Stomach (tissue), 9 donors: ENCODE results near the gene FOXJ3. TPM values are rescaled to one million over a fixed set of nuclear protein-coding genes. Genes with fewer than 3 reads are reported as not detected.

Experiments
- DNase-seq, 2 donors: peaks; one replicate each; pipeline versions ENCODE4 v3.0.0 to v3.0.0-alpha.2; 2013 to 2019
- H3K27ac ChIP-seq, 5 donors: fragments of 200-600 bp in 4 of 5; sonication (generic) in 4 of 5; one replicate each; pipeline ENCODE4 v1.5.1; 2013 to 2019; ENCODE audit warnings: mild to moderate bottlenecking in 1 of 5, moderate library complexity in 1 of 5
- H3K27me3 ChIP-seq, 3 donors: fragments of 200-600 bp; sonication (generic); one replicate each; pipeline ENCODE4 v1.5.1; 2017 to 2019; ENCODE audit warnings: mixed run types in 1 of 3
- H3K36me3 ChIP-seq, 4 donors: fragments of 200-600 bp; sonication (generic); 1 replicate in 3 of 4; 2 replicates in 1 of 4; pipeline ENCODE4 v1.5.1; 2016 to 2019
- H3K4me1 ChIP-seq, 4 donors: fragments of 200-600 bp; sonication (generic); one replicate each; pipeline ENCODE4 v1.5.1; 2016 to 2019
- H3K4me3 ChIP-seq, 4 donors: fragments of 200-600 bp; sonication (generic) in 3 of 4; one replicate each; pipeline ENCODE4 v1.5.1; 2016 to 2019; ENCODE audit warnings: mild to moderate bottlenecking in 1 of 4
- H3K9me3 ChIP-seq, 4 donors: fragments of 200-600 bp; sonication (generic); one replicate each; pipeline ENCODE4 v1.5.1; 2016 to 2019
- CTCF ChIP-seq, 7 experiments: fragments of 450-650 bp in 4 of 7; fragments of 200-600 bp in 3 of 7; sonication (generic) in 3 of 7; IDR thresholded peaks; one replicate each; pipeline ENCODE4 v1.5.1; 2016 to 2019; ENCODE audit warnings: antibody characterized with exemption in 7 of 7, control low read depth in 2 of 7, mild to moderate bottlenecking in 1 of 7
- EP300 ChIP-seq: sonication (generic); formaldehyde crosslinking; IDR thresholded peaks from one replicate; pipeline ENCODE4 v1.6.1; 2017; ENCODE audit warnings: antibody characterized with exemption
- POLR2A ChIP-seq, 4 donors: fragments of 450-650 bp; IDR thresholded peaks; one replicate each; pipeline ENCODE4 v1.6.1; 2016; ENCODE audit warnings: antibody characterized with exemption in 4 of 4, control low read depth in 2 of 4, mild to moderate bottlenecking in 1 of 4, moderate library complexity in 1 of 4
- POLR2AphosphoS5 ChIP-seq, 3 donors: sonication (generic); formaldehyde crosslinking; IDR thresholded peaks; one replicate each; pipeline ENCODE4 v1.6.1; 2016; ENCODE audit warnings: antibody characterized with exemption in 3 of 3
- WGBS, 5 donors: extraction: QIAGEN DNeasy Blood & Tissue Kit in 3 of 5; methylation state at CpG; one replicate each; pipeline versions ENCODE4 v1.1.5 to v1.1.7; 2013 to 2018; 5-methylcytosine and 5-hydroxymethylcytosine counted together
- intact Hi-C: fragments of 100-400 bp; cut with DNase I; formaldehyde crosslinking; loops from one replicate; pipeline ENCODE4 v1.15.1; 2023; ENCODE audit warnings: low total_unique reads
- polyA plus RNA-seq, 3 donors: library from polyadenylated mRNA; stranded (reverse); fragments of 200-250 nt; gene quantifications; one replicate each; pipeline ENCODE4 v1.2.3, GENCODE V29; 2013
- total RNA-seq, 5 donors: library from RNA; depleted of rRNA; stranded (reverse); fragments of >200 nt; gene quantifications; one replicate each; pipeline versions ENCODE4 v1.1.0 to v1.2.3, GENCODE V29; 2014 to 2016
- donor health status: healthy with polysubstance abuse.
- donor health status: Bipolar disorder and iron deficiency.
- donor health status: healthy.

Gene FOXJ3
- total and polyA plus RNA-seq, 8 donors: 8.3 to 57.3 (median 12.3) TPM

GRCh38 chr1:42128964-42129363, 206.1 kb downstream of the FOXJ3 start:
- H3K27me3 ChIP-seq: peaks cover 0 to 6% (median 0%) of the 10 kb centered on the region in 3 donors
- WGBS, 5 donors: 73 to 82% (median 79%) methylated on average over 3 of the region's 3 CpGs
- intact Hi-C loops: no loop called here
- H3K4me3 ChIP-seq: no peak overlapping the region
- no peak overlapping the region for H3K27ac ChIP-seq
- no peaks in the 10 kb centered on the region for H3K36me3 ChIP-seq
- H3K4me1 ChIP-seq: no peaks in the 10 kb centered on the region
- TF ChIP-seq POLR2A (IDR thresholded peaks at IDR 0.05) (no peak), POLR2AphosphoS5 (IDR thresholded peaks at IDR 0.05) (no peak), CTCF (IDR thresholded peaks at IDR 0.05) (no peak), EP300 (no peak)
- DNase-seq: no peak
- H3K9me3 ChIP-seq: no peaks in the 10 kb centered on the region

- H3K36me3 ChIP-seq: no peaks in the 10 kb centered on the region
- H3K4me3 ChIP-seq: no peak overlapping the region
- H3K27ac ChIP-seq: no peak overlapping the region
- DNase-seq: no peak
- WGBS, 5 donors: 39 to 56% (median 46%) methylated on average over 2 of the region's 2 CpGs
- peaks cover 0 to 6% (median 0%) of the 10 kb centered on the region in 3 donors for H3K27me3 ChIP-seq
- intact Hi-C loops: no loop called here
- no peak for TF ChIP-seq EP300
- TF ChIP-seq POLR2A (IDR thresholded peaks at IDR 0.05): no peak
- no peak for TF ChIP-seq CTCF (IDR thresholded peaks at IDR 0.05)
- no peaks in the 10 kb centered on the region for H3K4me1 ChIP-seq
- H3K9me3 ChIP-seq: no peaks in the 10 kb centered on the region
Observed at GRCh38 chr1:42128499-42128898, 206.5 kb downstream of the FOXJ3 start.

- intact Hi-C loops: no loop called here
- Histone ChIP-seq H3K4me1 (no peaks in the 10 kb centered on the region), H3K9me3 (no peaks in the 10 kb centered on the region), H3K27me3 (peaks cover 0 to 6% (median 0%) of the 10 kb centered on the region in 3 donors), H3K36me3 (no peaks in the 10 kb centered on the region), H3K4me3 (no peak overlapping the region), H3K27ac (no peak overlapping the region)
- WGBS, 5 donors: 82 to 91% (median 88%) methylated on average over 6 of the region's 6 CpGs
- DNase-seq: no peak
- TF ChIP-seq POLR2AphosphoS5 (IDR thresholded peaks at IDR 0.05): no peak
Observed at GRCh38 chr1:42127767-42128166, 207.3 kb downstream of the FOXJ3 start.

Other genes with a start within 250 kb of the FOXJ3 start
- 1 to 10 TPM in 1 of 5 donors, not detected in 4; 4.6 TPM for gene GUCA2B, start 181.8 kb downstream of the FOXJ3 start, total RNA-seq
- gene GUCA2B, start 181.8 kb downstream of the FOXJ3 start, polyA plus RNA-seq: 10 to 100 TPM in 1 of 3 donors, 1 to 10 TPM in 2; 2.2 to 13.1 (median 4.9) TPM
- gene GUCA2A, start 170.5 kb downstream of the FOXJ3 start, total RNA-seq: 1 to 10 TPM in 2 of 5 donors, not detected in 3; 1.8 to 3.1 TPM
- gene GUCA2A, start 170.5 kb downstream of the FOXJ3 start, polyA plus RNA-seq: not detected
- 10 to 100 TPM in 2 of 5 donors, 1 to 10 TPM in 1, under 1 TPM in 1, not detected in 1; 0.55 to 12.7 (median 6.7) TPM for gene RIMKLA, start 45.6 kb upstream of the FOXJ3 start, total RNA-seq
- under 1 TPM; 0.15 to 0.56 (median 0.33) TPM for gene RIMKLA, start 45.6 kb upstream of the FOXJ3 start, polyA plus RNA-seq
- gene ZMYND12, start 120.8 kb upstream of the FOXJ3 start, total RNA-seq: 100 to 1,000 TPM in 1 of 5 donors, 1 to 10 TPM in 1, under 1 TPM in 1, not detected in 2; 0.18 to 245 (median 1.9) TPM
- gene ZMYND12, start 120.8 kb upstream of the FOXJ3 start, polyA plus RNA-seq: 1 to 10 TPM in 2 of 3 donors, under 1 TPM in 1; 0.88 to 2.9 (median 1.8) TPM
- 100 to 1,000 TPM in 1 of 5 donors, 10 to 100 TPM in 4; 17.0 to 446 (median 47.1) TPM for gene PPCS, start 121.3 kb upstream of the FOXJ3 start, total RNA-seq
- gene PPCS, start 121.3 kb upstream of the FOXJ3 start, polyA plus RNA-seq: 100 to 1,000 TPM in 2 of 3 donors, 10 to 100 TPM in 1; 84.4 to 139 (median 122) TPM
- 1 to 10 TPM in 3 of 5 donors, under 1 TPM in 2; under 0.01 to 2.3 (median 2.0) TPM for gene CCDC30, start 128.1 kb upstream of the FOXJ3 start, total RNA-seq
- gene CCDC30, start 128.1 kb upstream of the FOXJ3 start, polyA plus RNA-seq: 1 to 10 TPM in 1 of 3 donors, under 1 TPM in 2; 0.70 to 1.2 (median 0.75) TPM